HG03135 (cell line): ENCODE data around the gene DR1.
A peak's percentile ranks its signal among the peaks of the same experiment; 100 is the strongest.

Experiments
- ATAC-seq: cut with Tn5 transposase; IDR thresholded peaks from one replicate; pipeline ENCODE4 v1.9.1; 2021; ENCODE audit warnings: mild to moderate bottlenecking, moderate library complexity; ENCODE audit not compliant: unreplicated experiment

DR1 gene

DNA sequence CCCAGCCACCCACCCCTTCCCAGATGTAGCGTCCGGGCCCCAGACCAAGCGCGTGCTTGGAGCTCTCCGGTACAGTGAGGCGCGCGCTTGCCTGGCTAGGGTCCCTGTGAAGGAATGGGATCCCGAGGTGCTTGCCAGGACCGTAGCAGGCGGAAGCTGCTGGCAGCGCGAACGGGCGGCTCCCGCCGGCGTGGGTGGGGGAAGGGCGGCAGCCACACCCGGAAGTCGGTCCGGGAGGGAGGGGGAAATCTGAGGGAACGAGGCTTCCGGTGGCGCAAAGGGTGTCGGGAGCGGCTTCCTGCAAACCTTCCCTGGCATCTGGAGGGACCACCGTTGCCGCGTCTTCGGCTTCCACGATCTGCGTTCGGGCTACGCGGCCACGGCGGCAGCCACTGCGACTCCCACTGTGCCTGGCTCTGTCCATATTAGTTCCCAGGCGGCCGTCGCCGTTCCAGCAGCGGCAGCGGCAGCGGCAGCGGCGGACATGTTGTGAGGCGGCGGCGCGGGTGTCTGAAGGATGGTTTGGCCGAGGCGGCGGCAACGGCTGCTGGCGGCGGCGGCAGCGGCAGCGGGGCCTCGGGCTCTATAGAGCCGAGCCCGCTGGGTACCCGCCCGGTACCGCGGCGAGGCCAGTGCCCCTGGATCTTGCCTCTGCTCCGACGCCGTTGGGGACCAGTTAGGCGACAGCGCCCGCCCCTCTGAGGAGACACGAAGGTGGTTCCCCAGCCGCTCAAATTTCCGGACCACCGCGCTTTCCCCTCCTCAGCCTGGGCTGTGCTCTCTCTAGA lies at the start of gene DR1:
Gene DR1 (plus strand): TSS at position 275 of the 788 bp plus-strand sequence. CDS start 739 bp downstream, outside the sequence.
- peak; percentile 72 for ATAC-seq

DNA sequence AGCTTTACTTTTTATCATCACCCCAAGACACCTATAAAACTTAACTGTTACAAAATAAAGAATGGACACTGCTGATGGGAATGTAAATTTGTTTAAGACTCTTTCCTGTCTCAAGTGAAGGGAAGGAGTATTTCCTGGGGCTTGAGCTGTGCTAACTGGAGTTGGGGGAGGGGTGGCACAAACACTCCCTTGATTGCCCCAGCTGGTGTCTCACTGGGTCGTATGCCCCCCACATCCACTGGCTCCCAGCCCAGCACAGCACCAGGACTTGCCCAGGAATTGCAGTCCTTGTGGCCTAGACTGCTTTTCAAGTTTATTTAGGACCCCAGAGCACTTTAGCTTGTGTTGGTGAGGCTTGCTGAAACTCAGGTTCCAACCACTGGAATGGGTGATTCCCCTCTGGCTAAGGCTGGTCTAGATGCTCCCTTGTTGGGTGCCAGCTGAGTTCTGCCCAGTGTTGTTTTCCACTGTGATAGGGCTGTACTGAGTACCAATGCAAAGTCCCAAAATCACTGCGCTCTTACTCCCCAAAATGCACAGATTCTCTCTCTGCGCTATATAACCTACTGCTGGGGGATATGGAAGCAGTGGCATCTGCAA lies 49.1 kb upstream of the DR1 start:
- no peak for ATAC-seq

DNA sequence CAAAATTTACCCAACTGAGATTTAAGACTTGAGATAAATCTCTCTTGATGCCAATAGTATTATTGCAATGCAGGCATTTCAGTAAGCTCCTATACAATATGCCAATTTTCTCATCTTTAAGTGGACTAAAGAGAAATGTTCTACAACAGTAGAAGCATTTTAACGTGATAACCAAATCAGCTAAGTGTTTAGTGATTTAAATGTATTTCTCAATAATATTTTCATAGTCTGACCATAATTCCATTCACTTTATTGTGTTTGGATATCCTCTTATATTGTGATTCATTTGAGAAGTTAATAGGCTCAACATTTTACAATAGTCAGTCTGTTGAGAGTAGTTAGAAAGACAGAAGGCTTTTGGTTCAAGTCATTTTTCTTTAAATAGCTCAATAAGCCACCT lies 44.6 kb upstream of the DR1 start:
- no peak for ATAC-seq

DNA sequence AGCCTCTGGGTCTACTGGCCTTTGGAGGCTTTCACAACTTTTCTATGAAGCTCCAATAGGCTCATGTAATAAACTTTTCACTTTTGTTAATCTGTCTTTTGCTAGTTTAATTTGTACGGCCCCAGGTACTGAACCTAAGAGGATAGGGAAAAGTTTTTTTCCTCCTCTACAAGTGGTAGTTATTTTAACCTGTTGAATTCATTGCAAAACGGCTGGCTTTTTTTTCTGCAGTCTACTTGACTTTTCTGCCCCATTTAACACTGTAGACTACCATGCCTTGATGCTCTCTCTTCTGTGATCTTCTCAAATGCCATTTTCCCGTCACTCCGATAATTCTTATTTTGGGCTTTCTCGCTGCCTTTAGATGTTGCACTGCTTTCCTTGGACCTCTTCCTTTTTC lies 43.6 kb upstream of the DR1 start:
- ATAC-seq, result no peak

DNA sequence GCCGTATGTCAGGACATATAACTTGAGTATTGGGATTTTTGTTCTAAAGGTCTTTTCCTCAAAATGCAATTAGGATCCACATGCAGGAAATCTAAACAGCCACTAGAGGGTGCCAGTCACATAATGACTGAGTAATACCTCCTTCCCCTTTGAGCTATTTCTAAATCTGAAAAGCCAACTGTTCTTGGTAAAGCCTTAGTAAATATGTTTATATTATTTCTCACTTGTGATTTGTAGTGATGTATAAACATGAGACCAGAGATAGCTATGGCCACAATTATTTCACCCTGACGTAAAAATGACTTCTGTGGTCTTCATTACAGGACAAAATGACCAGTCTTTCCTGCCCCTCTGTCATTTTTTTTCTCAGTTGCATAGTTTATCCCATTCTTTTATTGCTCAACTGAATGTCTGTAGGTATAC lies 41.0 kb upstream of the DR1 start:
- ATAC-seq, result no peak

GRCh38 chr1:93306920-93307319 lies 38.8 kb upstream of the DR1 start:
- ATAC-seq, result no peak

GRCh38 chr1:93313026-93313425 lies 32.7 kb upstream of the DR1 start:
- ATAC-seq, result no peak

GRCh38 chr1:93317207-93317606 lies 28.5 kb upstream of the DR1 start:
- no peak for ATAC-seq

DNA sequence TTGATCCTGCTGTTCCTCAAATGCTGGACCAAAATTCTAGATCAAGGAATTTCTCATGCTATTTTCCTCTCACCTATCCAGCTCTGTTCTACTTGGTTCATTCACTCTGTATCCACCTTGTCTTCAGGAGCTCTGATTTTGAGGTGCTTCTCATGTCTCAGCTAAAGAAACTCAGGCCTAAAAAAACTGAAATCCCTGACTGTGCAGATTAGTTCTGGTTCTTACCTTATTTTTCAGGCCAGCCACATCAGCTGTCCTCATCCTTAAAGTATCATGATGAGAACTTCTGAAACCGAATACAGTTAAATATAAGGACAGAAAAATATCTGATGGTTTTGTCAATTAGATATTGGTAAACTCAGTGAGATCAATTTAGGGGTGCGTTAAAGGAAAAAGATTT lies 27.8 kb upstream of the DR1 start:
- no peak for ATAC-seq

DNA sequence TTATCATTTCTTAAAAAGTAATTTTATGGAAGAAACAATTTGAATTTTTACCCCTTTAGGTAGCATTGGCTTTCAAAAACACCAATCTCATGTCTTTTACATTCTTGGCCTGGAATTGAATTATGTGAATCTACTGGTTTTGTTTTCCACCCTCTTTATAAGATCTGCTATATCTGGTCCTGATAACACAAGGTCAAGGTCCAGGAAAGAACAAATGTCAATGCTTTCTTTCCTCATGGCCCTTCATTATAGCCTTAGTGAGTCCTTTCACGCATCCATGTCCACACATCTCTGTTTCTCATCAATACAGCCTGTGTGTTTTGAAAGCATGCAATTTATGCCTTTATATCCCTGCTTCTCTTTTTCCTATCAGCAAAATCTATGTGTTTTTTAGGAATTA lies 24.0 kb upstream of the DR1 start:
- ATAC-seq, result no peak

- no peak for ATAC-seq
Observed at GRCh38 chr1:93322349-93322748, 23.4 kb upstream of the DR1 start.

DNA sequence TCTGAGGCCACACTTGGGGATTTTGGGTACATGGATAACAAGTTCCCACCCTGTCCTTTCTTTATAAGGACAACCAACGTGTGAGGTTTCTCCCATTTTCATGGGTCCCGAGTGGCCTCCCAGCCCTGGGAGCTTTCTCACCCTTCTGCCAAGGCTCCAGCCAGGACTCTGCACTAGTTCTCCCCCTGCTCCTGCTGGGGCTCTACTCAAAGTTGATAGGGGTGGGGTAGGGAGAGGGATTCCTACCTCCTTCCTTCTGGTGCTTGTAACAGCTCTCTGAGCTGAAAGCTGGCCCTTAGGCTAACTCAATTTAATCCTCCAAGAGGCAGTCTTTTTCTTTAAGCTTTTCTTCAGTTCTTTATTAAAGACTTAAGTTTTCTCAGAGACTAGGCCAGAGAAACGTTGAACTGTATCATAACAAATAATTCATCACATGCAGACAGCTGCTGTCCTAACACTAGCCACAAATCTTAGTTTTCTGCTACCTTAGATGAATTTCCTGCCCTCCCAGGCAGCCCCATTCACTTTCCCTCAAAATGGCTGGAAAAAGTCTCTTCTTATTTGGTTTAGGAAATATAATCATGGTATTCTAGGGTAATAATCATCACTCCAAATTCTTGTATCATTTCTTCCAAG lies 22.4 kb upstream of the DR1 start:
- ATAC-seq, result no peak

- no peak for ATAC-seq
Observed at GRCh38 chr1:93324486-93325464, 20.9 kb upstream of the DR1 start.

- no peak for ATAC-seq
Observed at GRCh38 chr1:93328809-93329760, 16.6 kb upstream of the DR1 start.

DNA sequence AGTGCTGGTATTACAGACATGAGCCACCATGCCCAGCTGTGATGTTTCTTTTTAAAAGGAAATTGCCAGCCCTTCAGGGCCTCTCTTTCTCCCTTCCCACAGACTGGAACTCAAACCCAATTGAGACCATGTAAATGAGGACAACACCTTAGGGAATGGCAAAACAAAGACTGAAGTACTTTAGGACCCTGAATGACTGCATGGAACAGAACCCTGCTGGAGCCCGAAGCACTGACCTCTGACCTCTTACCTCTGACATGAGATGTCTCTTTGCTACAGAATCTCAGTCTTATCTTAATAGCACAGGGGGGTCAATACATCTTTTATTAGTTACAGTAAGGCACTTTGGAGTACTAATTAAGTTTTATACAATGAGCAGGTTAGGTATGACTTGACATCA lies 15.5 kb upstream of the DR1 start:
- ATAC-seq, result no peak

- no peak for ATAC-seq
Observed at GRCh38 chr1:93330617-93331016, 15.1 kb upstream of the DR1 start.

DNA sequence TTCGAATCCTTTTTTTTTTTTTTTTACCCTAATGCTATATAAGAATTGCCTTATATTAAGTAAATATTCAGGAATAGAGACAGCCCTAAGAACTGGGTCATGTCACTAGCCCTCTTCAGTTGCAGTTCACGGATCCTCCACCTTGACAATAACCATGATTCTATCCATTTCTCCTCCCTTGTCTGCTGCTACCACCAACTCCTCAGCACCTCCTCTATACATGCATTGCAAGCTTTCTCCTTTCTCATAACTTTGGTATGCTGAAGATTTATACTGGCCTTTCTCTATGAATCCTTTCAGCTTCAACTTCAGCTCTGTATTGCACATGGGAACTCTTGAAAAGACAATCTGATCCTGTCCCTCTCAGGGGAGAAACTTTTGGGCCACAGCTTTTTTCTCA lies 14.3 kb upstream of the DR1 start:
- ATAC-seq, result no peak

GRCh38 chr1:93332368-93332767 lies 13.3 kb upstream of the DR1 start:
- no peak for ATAC-seq

GRCh38 chr1:93338387-93339146 lies 7.1 kb upstream of the DR1 start:
- ATAC-seq, result no peak
